Limb (tissue), 2 donors: ENCODE measurements around the gene FAM72B.
A peak's percentile ranks its signal among the peaks of the same experiment; 100 is the strongest.
"Not testable (repeated sequence)": the region's sequence is repeated elsewhere in the genome, so short reads cannot be mapped to it uniquely, and the experiment has no call there.

Source experiments
- DNase-seq, 2 donors: peaks; one replicate each; pipeline ENCODE4 v3.0.0-alpha.2; 2016; ENCODE audit errors: extremely low spot score in 2 of 2

The FAM72B gene

DNA sequence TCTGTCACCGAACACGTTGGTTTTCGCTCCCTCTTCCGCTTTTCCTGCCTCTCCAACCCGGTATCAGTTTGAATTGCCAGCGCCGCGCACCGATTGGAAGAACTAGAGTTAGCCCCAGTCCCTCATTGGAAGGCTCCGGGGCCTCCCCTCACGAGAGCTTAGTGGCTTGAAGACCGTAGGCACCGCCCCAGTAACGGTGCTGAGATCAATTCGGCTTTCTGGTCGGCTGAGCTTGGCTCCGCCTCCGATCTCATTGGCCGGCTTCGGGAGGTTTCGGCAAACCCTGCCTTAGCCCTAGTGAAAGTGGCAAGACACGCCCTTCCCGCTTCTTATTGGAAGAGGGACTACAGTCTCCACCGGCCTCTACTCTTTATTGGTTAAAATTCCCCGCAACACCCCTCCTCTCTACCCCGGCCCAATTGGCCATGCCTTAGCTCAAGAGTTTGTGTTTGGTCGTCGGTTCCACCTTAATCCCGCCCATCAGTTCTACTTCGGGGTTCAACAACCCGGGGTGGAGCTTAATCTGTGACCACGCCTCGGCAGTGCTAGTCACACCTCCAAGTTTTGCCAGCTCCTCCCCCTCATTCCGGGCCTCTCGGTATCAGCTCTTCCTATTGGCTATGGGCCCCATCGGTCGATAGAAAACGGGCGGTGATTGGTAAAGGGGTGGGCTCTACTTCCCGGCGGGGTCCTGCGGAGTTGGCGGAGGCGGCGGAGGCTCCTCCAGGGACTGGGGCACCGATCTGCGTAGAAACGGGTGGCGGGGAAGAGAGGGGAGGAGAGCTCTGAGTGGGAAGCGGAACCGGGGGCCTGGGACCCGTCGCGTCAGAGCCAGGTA is at the start of gene FAM72B, which contains the start of gene SRGAP2C:
FAM72B (minus strand) TSS at position 51 of the 838 bp plus-strand sequence. CDS start 851 bp downstream, outside the sequence.
SRGAP2C (plus strand) TSS at position 686 of the 838 bp plus-strand sequence. CDS start 2,472 bp downstream, outside the sequence.
- peak; percentile 91 to 98 for DNase-seq

DNA sequence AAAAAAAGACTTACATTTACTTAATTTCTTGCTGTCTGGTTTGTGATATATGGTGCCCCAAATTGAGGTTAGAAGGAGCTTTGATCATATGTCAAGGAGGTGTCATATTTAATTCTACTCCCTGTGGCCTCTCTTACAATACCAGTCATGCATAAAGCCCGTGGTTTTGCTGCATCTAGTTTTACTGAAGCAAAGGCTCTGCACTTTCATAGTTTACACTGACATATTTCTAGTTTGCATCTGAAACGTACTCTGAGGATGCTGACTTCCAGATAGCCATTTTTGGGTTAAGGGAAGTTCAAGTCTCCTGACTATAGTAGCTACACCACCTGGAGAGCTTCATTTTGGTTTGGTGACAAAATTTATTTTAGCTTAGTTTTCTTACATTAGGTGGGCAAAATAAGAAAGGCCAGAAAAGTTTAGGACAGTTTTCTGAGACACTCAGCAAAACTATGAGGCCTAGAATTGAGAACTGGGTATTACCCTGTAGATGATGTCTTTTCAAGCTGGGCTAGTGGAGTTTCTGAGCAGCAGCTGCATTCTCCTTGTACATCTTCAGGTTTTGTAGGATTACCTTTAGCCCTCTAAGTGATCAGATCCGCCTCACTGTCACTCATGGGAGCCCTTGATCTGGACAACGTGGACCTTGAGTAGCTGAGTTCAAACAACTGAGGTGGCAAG is 48.4 kb upstream of the FAM72B start:
- not testable (repeated sequence) for DNase-seq

DNA sequence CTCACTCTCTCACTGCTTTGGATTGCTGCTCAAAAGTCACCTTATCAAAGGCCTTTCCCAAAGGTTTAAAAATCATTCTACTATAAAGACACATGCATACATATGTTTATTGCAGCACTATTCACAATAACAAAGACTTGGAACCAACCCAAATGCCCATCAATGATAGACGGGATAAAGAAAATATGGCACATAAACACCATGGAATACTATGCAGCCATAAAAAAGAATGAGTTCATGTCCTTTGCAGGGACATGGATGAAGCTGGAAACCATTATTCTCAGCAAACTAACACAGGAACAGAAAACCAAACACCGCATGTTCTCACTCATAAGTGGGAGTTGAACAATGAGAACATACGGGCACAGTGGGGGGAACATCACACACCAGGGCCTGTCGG is 46.5 kb upstream of the FAM72B start:
- not testable (repeated sequence) for DNase-seq

DNA sequence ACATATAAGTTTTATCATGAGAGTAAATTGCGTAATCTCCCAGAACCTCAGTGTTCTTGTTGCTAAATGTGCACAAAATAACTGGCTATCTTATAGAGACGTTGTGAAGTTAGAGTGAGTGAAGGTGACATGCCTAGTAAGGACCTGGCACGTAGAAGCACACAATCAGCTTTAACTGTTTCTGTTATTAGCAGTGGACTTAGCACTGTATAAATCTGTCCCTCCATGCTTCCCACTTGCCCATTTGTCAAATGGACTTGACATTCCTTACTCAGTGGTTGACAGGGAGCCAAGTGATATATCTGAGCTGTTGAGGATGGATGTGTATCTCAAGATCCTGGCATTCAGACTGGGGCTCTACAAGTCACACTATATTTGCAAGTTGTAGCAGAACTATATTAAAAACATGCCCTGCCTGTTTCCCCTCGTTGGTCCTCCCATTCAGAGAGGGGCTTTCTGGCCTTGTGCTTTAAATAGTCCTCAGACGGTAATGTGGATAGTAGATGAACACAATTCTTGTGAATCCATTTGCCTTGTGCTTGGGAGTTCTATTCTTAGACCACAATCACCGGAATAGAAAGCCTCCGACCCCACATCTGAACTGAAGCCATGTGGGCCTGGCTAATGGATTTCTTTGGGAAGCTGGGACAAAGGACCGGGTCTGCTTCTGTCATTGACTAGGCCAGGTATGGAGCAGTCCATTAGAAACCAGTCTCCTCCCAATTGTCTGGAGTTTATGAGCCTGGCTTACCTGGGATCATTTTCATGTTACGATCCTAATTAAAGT is 43.6 kb upstream of the FAM72B start:
- DNase-seq, result not testable (repeated sequence)

DNA sequence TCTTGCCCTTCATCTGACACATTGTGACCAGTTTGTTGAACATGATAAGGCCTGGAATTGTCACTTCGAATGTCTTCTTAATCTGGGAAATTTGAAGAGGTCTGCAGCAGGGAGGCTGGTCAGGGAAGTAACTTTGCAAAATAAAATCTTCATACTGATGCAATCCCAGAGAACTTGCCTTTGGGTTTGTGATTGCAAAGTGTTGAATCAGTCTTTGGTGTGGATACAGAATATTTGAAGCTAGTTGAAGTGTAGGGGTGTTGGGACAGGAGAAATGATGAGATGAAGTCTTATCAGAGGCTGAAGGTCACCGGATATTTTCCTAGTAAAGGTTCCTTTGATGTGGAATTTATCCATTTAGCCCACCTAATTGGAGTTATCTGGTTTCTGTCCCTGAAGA is 42.8 kb upstream of the FAM72B start:
- DNase-seq, result not testable (repeated sequence)

DNA sequence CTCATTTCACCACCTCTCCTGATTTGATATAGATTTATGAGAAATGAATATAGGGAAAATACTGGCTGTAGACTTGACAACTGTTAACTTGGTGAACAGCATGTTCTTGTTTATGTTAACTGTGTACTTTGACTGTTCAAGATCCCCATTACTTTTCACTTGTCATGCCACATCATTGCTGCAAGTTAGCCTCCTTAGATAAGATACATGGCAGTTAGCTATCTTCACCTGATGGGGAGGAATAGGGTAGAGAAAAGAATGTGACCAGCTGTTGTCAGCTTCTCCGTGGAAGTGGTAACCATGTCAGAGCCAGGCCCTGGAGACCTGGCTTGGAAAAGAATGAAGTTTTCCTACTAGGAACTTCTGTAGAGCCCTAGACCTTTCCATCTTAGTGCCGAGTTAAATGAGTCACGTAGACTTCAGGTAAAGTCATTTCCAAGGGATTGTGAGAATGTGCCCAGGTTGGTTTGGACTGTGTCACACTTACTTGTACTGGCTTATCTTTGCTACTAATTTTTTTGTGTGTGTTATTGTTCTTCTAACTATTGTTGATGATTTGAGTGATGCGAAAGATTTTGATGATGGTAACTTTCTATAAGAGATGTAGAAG is 42.3 kb upstream of the FAM72B start:
- not testable (repeated sequence) for DNase-seq

DNA sequence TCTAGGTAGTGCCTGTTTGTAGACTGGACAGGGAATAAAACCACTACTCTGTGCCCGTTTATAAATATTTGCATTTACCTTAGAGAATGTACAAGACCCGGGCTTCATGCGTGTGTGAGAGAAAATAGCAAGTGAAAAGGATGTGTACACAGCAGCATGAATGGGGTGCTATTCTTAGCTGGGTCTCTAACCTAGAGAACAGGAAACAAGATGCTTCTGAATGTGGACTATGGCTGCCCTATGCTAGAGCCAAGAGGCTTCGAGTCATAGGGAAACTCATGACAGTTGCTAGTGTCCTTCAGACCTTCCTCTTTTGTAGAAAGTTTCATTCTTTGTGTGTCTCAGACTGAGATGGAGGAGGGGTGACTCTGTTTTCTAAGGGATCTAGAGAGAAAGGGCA is 40.6 kb upstream of the FAM72B start:
- not testable (repeated sequence) for DNase-seq

DNA sequence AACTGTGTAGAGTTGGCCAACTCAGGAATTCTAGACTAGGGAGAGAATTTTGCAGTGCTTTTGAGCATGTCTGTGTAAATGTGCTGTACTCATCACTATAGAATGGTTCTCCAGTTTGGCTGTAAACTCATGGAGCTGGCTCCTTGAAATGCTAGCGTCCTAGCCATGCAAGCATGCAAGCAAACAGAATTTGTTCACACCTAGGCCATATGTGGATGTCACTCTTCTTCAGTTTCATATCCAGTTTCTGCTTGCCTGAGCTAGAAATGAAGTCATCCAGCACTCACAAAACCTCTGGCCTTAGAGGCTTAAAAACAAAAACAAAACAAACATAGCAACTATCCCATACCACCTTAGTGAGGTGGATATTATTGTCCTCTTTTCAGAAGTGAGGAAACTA is 37.6 kb upstream of the FAM72B start:
- DNase-seq, result not testable (repeated sequence)

DNA sequence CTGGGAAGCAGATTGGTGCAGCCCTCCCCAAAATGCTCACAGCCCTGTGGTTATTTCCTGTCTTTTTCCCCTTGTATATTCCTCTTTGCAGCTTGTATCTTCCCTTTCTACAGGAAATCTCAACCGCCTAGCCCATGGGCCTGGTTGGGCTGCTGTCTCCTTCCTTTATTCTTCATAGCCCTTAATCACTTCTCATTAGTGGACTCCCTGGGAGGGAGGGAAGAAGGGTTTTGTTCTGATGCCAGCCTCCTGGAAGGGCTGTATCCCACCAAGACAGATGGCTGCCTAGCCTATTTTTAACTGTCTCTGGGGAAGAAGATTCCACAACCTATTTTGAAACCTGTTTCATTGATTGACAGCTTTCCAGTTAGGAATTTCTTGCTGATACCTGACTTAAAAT is 32.5 kb upstream of the FAM72B start:
- DNase-seq, result not testable (repeated sequence)

DNA sequence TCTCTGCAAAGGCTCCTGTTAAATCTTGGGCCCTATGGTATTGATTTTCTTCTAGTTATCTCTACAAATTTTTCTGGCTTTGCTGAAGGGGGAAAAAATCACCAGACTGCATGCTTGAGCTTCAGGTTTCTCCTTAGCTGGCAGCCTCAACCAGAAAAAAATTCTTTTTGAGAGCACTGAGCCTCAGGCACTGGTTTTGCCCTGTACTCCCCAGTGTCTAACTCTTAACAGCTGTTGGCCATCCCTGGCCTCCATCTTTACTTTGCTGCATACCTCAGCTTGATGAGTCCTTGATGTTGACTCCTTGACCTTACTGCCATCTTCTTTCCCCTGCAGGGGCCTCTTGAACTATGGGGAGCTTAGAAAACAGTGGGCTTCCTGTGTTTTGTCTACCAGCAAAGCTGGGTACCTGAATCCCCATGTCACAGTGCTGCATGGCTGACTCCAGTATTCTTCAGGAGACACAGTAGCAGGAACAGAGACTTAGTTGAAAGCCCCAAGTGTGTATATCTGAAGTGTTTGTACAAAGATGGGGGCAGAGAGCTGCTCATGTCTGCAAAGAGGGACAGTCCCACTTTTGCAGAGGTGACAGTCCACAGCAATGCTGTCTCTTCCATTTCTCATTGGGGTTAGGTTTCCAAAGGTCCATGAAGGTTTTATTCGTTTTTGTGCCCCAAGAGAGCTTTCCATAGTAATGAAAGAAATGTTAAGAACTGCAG is 31.7 kb upstream of the FAM72B start:
- DNase-seq, result not testable (repeated sequence)

DNA sequence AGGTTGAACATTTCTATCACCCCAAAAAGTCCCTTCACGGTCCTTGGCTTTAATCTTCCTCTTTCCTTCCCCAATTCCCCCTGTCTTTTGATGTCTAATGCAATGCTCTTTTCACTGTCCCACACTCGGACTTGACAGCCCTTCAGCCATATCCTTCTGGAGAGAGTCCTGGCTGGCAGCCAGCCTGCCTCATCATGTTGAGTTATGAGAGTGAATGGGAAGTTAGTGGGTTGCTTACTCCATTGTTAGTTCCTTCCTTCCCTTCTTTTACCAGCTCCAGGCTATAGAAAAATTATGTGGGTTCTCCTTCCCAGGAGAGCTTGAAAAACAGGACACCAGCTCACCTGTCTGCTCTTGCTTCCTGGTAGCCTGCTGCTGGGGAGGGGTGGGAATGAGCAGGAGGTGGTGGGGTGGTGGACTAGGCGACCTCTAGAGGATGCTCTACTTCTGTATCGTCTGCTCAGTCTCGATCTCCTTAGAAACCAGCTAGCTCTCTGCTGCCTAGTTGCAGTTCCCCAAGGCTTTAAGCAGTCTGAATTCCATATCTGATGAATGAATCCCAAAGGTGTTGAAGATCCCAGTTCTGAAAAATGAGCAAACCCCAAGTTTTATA is 30.5 kb upstream of the FAM72B start:
- DNase-seq, result not testable (repeated sequence)

DNA sequence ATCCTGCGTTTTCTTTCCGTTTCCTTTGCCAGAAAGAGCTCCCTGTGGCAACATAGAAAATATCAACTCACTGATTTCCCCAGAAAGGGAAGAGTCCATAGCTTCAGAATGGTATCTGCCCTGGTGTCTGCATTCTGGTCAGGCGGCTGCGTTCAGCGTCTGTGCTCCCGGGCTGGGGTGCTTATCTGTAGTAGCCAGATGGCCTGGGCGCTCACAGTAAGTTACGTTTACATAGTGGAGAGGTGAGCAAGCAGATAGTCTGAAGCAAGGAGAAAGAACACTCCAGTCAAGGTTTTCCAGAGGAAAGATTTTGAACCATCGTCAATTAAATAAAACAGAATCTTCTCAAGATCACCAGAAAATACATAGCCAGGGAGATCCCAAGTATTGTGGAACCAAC is 29.4 kb upstream of the FAM72B start:
- DNase-seq, result not testable (repeated sequence)

DNA sequence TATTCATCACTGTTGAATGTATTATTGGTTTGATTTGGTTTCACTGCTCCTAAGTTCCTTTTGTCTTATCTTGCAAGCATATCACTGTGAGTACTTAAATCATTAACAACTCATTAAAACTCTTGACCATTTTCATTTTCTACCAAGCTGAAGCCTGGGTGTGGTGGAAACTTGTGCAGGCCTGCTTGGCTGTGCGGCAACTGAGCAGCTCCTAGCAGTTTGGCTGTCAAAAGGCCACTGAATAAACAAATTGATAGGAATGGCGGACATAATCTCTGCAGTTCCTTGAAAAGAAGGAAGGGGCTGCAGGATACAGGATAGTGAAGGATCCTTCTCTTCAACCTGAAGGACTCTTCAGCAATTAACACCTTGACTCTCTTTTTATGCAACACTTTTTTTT is 26.6 kb upstream of the FAM72B start:
- not testable (repeated sequence) for DNase-seq

DNA sequence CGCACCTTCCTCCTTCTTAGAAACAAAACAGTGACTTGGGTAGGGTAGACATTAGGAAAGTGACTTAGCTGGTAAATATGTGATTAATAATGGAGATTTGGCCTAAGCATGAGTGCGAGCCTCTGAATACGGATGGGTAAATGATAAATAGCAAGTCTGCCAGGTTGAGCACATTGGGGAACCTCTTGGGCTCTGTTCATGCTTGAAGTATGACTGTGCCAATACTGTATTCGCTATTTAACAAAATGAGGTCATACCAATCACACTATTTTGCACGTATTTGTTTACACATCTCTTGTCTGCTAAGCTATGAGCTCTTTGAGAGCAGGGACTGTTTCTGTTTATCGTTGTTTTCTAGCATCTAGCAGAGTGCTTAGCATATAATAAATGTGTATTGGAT is 24.2 kb upstream of the FAM72B start:
- not testable (repeated sequence) for DNase-seq

DNA sequence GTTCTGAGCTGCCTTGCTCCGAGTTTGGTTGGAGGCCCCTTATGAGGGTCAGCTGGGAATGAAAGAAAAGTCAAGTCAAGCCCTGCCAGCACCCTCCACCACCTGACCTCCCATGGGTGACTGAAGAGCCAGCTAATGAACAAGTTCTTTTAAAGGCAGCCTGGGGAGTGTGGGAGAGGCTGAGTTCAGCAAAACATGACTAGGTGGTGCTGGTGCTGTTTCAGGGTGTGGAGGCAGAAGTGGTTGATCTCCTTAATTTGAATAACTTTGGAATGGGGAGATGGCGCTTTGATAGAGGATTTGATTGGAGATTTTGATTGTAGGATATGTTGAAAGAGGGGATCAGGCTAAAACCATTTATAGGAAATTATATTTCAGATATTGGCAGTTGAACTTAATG is 23.2 kb upstream of the FAM72B start:
- not testable (repeated sequence) for DNase-seq

DNA sequence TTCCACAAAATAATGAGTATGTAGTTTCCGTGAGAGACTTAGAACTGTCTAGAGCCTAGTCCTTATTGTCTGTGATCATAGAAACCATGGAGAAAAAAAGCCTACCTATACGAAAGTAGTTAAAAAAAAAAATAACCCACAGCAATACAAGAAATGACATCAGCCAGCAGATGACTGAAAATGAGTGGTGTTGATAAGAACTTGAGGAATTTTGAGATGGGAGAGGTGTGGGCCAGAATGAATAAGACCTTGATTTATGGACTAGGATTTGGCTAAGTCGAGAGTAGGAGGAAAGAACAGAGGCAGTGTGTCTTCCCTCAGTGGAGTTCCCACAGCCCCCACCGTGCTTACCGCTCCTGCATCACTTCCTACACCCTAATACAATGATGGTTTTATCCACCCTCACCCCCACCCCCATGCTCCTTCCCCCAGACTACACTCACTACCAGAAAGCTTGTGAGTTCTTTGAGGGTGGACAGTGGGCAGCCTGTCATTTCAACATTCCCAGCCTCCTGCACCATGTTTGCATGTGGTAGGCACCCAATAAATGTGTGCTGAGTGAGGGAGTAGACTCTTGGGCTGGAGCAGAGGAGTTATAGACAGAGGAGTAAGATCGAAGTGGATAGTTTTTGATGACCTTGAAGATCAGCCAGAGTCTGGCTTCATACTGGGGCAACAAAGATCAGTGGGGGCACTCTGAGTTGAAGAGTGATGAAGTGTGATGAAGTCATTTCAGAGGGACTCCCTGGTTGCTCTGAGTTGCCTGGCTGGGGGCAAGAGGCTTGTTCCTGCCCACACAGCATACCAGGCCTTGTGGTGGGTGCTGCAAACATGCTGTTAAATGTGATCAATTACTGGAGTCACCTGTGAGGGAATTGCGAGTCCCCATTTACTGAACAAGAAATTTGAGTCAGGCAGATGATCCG is 21.9 kb upstream of the FAM72B start:
- DNase-seq, result not testable (repeated sequence)

DNA sequence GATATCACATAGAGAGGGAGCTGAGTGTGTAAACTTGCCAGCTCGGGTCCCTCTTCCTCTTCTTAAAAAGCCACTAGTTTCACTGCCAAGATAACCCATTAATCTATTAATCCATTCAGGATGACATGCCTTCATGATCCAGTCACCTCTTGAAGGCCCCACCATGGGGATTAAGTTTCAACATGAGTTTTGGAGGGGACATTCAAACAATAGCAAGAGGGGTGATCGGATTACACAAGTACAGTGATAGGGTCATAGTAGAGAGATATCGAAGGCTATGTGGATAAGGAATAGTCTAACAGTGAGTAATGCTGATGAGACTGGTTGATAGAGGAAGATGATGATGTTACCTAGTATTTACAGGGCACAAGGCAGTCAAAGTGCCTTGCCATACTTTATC is 18.8 kb upstream of the FAM72B start:
- not testable (repeated sequence) for DNase-seq

DNA sequence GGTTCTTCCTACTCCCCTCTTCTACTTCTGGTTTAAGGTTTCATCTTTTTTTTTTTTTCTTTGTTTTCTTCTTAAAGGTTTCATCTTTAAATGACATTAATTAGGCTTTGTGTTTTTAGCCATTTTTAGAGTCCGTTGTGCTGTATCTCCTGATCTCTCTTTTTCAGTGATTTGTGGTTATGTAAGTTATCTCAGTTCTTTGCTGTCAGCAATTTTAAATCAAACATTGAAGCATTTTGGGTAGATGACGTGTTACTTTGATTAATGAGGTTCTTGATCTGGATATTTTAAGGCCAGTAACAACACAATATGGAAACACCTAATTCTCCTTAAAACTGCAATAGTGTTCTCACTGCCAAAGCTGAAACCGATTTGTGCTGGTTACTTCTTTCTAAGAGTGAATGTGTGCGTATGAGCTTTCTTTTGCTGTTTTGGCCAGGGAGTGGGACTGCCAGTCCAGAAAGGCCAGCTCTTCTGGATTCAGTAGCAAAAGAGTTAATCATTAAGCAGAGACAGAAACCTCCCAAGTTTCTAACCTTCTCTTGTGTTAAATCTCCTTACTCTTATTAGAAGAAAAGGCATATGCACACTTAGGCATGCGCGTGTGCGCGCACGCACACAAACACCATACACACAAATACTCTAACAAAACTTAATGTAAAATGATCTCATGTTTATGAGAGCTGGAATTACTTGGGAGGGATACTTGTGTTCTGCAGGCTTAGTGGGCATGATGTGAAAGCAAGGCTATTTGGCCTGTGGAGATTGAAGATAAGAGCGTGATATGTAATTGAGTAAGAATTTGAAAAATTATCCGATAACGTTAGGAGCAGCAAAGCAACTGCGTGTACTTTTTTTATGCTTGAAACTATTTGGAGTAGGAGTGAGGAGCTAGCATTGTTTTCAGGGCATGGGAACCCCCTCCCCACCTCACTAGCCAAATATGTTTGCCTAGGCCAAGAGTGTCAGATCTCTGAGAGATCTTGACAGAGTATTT is 17.1 kb upstream of the FAM72B start:
- not testable (repeated sequence) for DNase-seq
